ENCODE data around the gene SUCO.

- TF ChIP-seq EP300 (IDR thresholded peaks at IDR 0.05; ENCODE audit: borderline replicate concordance): no peak
- TF ChIP-seq, protein P1, sequence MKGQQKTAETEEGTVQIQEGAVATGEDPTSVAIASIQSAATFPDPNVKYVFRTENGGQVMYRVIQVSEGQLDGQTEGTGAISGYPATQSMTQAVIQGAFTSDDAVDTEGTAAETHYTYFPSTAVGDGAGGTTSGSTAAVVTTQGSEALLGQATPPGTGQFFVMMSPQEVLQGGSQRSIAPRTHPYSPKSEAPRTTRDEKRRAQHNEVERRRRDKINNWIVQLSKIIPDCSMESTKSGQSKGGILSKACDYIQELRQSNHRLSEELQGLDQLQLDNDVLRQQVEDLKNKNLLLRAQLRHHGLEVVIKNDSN (IDR thresholded peaks at IDR 0.05): no peak
- TF ChIP-seq, protein P2, sequence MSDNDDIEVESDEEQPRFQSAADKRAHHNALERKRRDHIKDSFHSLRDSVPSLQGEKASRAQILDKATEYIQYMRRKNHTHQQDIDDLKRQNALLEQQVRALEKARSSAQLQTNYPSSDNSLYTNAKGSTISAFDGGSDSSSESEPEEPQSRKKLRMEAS (IDR thresholded peaks at IDR 0.05): no peak
- TF ChIP-seq YY1 (IDR thresholded peaks at IDR 0.05; ENCODE audit: low read depth): no peak
- no peak for TF ChIP-seq NFIC (IDR thresholded peaks at IDR 0.05)
- no peak for TF ChIP-seq CREB1 (IDR thresholded peaks at IDR 0.05; ENCODE audit: low read depth)
- no peak for TF ChIP-seq TEAD4 (IDR thresholded peaks at IDR 0.05)
- no peak for TF ChIP-seq RAD21 (IDR thresholded peaks at IDR 0.05; ENCODE audit: low read depth)
Measured at GRCh38 chr1:172512591-172512990, 20.4 kb upstream of the SUCO start.
